ENCODE data around the gene LRRC10B.

LRRC10B gene

GRCh38 chr11:61509043-61510029 is 787 bp downstream of the LRRC10B start:
- no peak for DNase-seq (ENCODE audit: low read depth)

GRCh38 chr11:61510166-61510919 is 1.8 kb downstream of the LRRC10B start:
- DNase-seq (ENCODE audit: low read depth): no peak

GRCh38 chr11:61510974-61511373 is 2.4 kb downstream of the LRRC10B start:
- no peak for DNase-seq (ENCODE audit: low read depth)

GRCh38 chr11:61511383-61511782 is 2.8 kb downstream of the LRRC10B start:
- no peak for DNase-seq (ENCODE audit: low read depth)

GRCh38 chr11:61512435-61512834 is 3.9 kb downstream of the LRRC10B start:
- no peak for DNase-seq (ENCODE audit: low read depth)

GRCh38 chr11:61513143-61513765 is 4.7 kb downstream of the LRRC10B start:
- no peak for DNase-seq (ENCODE audit: low read depth)

GRCh38 chr11:61514050-61514917 is 5.7 kb downstream of the LRRC10B start:
- DNase-seq (ENCODE audit: low read depth): no peak

GRCh38 chr11:61515686-61516085 is 7.1 kb downstream of the LRRC10B start:
- no peak for DNase-seq (ENCODE audit: low read depth)

GRCh38 chr11:61516191-61516590 is 7.6 kb downstream of the LRRC10B start:
- DNase-seq (ENCODE audit: low read depth): no peak

- no peak for DNase-seq (ENCODE audit: low read depth)
Measured at GRCh38 chr11:61516675-61517572, 8.4 kb downstream of the LRRC10B start.

GRCh38 chr11:61518032-61518795 is 9.7 kb downstream of the LRRC10B start:
- DNase-seq (ENCODE audit: low read depth): no peak

- no peak for DNase-seq (ENCODE audit: low read depth)
Measured at GRCh38 chr11:61522881-61523280, 14.3 kb downstream of the LRRC10B start.

- DNase-seq (ENCODE audit: low read depth): no peak
Measured at GRCh38 chr11:61524446-61524845, 15.9 kb downstream of the LRRC10B start.

GRCh38 chr11:61524963-61525587 is 16.5 kb downstream of the LRRC10B start:
- DNase-seq (ENCODE audit: low read depth): no peak

GRCh38 chr11:61526229-61526628 is 17.7 kb downstream of the LRRC10B start:
- DNase-seq (ENCODE audit: low read depth): no peak

GRCh38 chr11:61526956-61527731 is 18.6 kb downstream of the LRRC10B start:
- DNase-seq (ENCODE audit: low read depth): no peak

- no peak for DNase-seq (ENCODE audit: low read depth)
Measured at GRCh38 chr11:61528114-61528513, 19.6 kb downstream of the LRRC10B start.

GRCh38 chr11:61529537-61530225 is 21.1 kb downstream of the LRRC10B start:
- no peak for DNase-seq (ENCODE audit: low read depth)

All from CMK (cell line).